B cell (primary cell): ENCODE results near the gene ECT2. TPM values are rescaled to one million over a fixed set of nuclear protein-coding genes. Genes with fewer than 3 reads are reported as not detected.

ENCODE experiments used
- ATAC-seq: fragments of 200-7000 bp; cut with Tn5 transposase; one replicate; pipeline ENCODE4 v1.10.0; 2021; ENCODE audit warnings: low read depth, mild to moderate bottlenecking, moderate number of reproducible peaks, moderate library complexity
- CTCF ChIA-PET: fragments of 350-600 bp; sonication (Branson Sonifier 250); formaldehyde crosslinking; loops from one replicate; lab custom pipeline; 2021; ENCODE audit warnings: antibody characterized with exemption, inconsistent platforms; lab: Charles Lee
- POLR2A ChIA-PET: fragments of 350-600 bp; sonication (Branson Sonifier 250); formaldehyde crosslinking; loops from one replicate; lab custom pipeline; 2021; ENCODE audit warnings: antibody characterized with exemption; lab: Charles Lee
- DNase-seq: peaks from one replicate; pipeline ENCODE4 v3.0.0; 2013
- H2AFZ ChIP-seq: 2 replicates; pipeline ENCODE4 v1.6.1; 2012; ENCODE audit warnings: mild to moderate bottlenecking, low read depth, low read length; ENCODE audit not compliant: insufficient read depth, poor library complexity, severe bottlenecking
- H3K27ac ChIP-seq, 2 donors: 1 replicate in 1 of 2; 2 replicates in 1 of 2; pipeline ENCODE4 v1.5.1; 2012 to 2013; ENCODE audit warnings: low read length in 2 of 2, mild to moderate bottlenecking in 2 of 2, moderate library complexity in 1 of 2
- H3K27me3 ChIP-seq, 4 experiments: fragments of 200-600 bp in 1 of 4; sonication (generic) in 1 of 4; replicated peaks in 1 of 4; 1 replicate in 2 of 4; 2 replicates in 2 of 4; pipeline versions ENCODE4 v1.6.1 to v1.7.0; 2013 to 2016; ENCODE audit warnings: low read length in 3 of 4, mild to moderate bottlenecking in 2 of 4, mixed read lengths in 1 of 4, moderate library complexity in 1 of 4; ENCODE audit not compliant: insufficient read depth in 4 of 4, control insufficient read depth in 3 of 4; ENCODE audit errors: control extremely low read depth in 1 of 4
- H3K36me3 ChIP-seq, 2 experiments: replicated peaks in 1 of 2; 1 replicate in 1 of 2; 2 replicates in 1 of 2; pipeline versions ENCODE4 v1.6.1 to v1.7.1; 2013; ENCODE audit warnings: low read length in 1 of 2; ENCODE audit not compliant: insufficient read depth in 2 of 2, control insufficient read depth in 1 of 2; ENCODE audit errors: control extremely low read depth in 1 of 2, extremely low read depth in 1 of 2
- H3K4me1 ChIP-seq, 2 donors: fragments of 200-600 bp in 1 of 2; sonication (generic) in 1 of 2; 1 replicate in 1 of 2; 2 replicates in 1 of 2; pipeline versions ENCODE4 v1.5.1 to v1.6.1; 2013 to 2017; ENCODE audit warnings: low read length in 2 of 2; ENCODE audit not compliant: control insufficient read depth in 2 of 2, insufficient read depth in 2 of 2
- H3K4me2 ChIP-seq: replicated peaks from 2 replicates; pipeline ENCODE3; 2012; ENCODE audit warnings: mild to moderate bottlenecking, low read depth, low read length; ENCODE audit not compliant: poor library complexity, severe bottlenecking
- H3K4me3 ChIP-seq, 5 experiments: fragments of 200-600 bp in 1 of 5; sonication (generic) in 1 of 5; 1 replicate in 3 of 5; 2 replicates in 2 of 5; pipeline versions ENCODE4 v1.5.1 to v1.7.0; 2011 to 2016; ENCODE audit warnings: low read length in 4 of 5, mild to moderate bottlenecking in 4 of 5, low read depth in 2 of 5, control low read depth in 1 of 5, moderate library complexity in 1 of 5; ENCODE audit not compliant: insufficient read depth in 1 of 5; ENCODE audit errors: control extremely low read depth in 1 of 5, extremely low read depth in 1 of 5
- H3K79me2 ChIP-seq: fragments of 200-600 bp; sonication (generic); one replicate; pipeline ENCODE4 v1.6.0; 2016; ENCODE audit warnings: low read length; ENCODE audit not compliant: control insufficient read depth, insufficient read depth
- H3K9ac ChIP-seq: fragments of 200-600 bp; sonication (generic); 2 replicates; pipeline ENCODE4 v1.6.1; 2017; ENCODE audit warnings: mild to moderate bottlenecking, low read length, moderate library complexity
- H3K9me3 ChIP-seq, 3 donors: one replicate each; pipeline versions ENCODE4 v1.6.1 to v1.7.1; 2013; ENCODE audit warnings: low read length in 2 of 3; ENCODE audit not compliant: control insufficient read depth in 2 of 3, insufficient read depth in 1 of 3; ENCODE audit errors: control extremely low read depth in 1 of 3
- H4K20me1 ChIP-seq: 2 replicates; pipeline ENCODE4 v1.6.0; 2012; ENCODE audit warnings: mild to moderate bottlenecking, low read length; ENCODE audit not compliant: insufficient read depth, control insufficient read depth, poor library complexity, severe bottlenecking
- H3K27ac Mint-ChIP-seq: one replicate; pipeline ENCODE4 v1.8.0; 2021; ENCODE audit warnings: mixed read lengths
- H3K27me3 Mint-ChIP-seq: one replicate; pipeline ENCODE4 v1.8.0; 2021; ENCODE audit warnings: mixed read lengths
- H3K4me1 Mint-ChIP-seq: one replicate; pipeline ENCODE4 v1.8.0; 2021; ENCODE audit warnings: mixed read lengths
- H3K4me3 Mint-ChIP-seq: one replicate; pipeline ENCODE4 v1.8.0; 2021; ENCODE audit warnings: mixed read lengths
- H3K9me3 Mint-ChIP-seq: one replicate; pipeline ENCODE4 v1.8.0; 2022; ENCODE audit warnings: mixed read lengths; ENCODE audit not compliant: insufficient read depth
- CTCF ChIP-seq: fragments of 200-600 bp; IDR thresholded peaks from one replicate; pipeline ENCODE4 v1.8.0; 2022; ENCODE audit warnings: antibody characterized with exemption, mild to moderate bottlenecking
- EZH2 ChIP-seq: IDR thresholded peaks from 2 replicates; pipeline ENCODE4 v1.6.1; 2012; ENCODE audit warnings: borderline replicate concordance, low read depth, mild to moderate bottlenecking, moderate library complexity, low read length; ENCODE audit not compliant: insufficient read depth, poor library complexity, severe bottlenecking
- WGBS: methylation state at CpG from one replicate; pipeline ENCODE4 v1.1.5; 2013; ENCODE audit warnings: missing lambda C conversion rate; ENCODE audit not compliant: insufficient coverage; 5-methylcytosine and 5-hydroxymethylcytosine counted together
- intact Hi-C: fragments of 100-400 bp; cut with micrococcal nuclease; formaldehyde crosslinking; loops from one replicate; pipeline ENCODE4 v1.10.0; 2022
- polyA plus RNA-seq: library from polyadenylated mRNA; depleted of rRNA; stranded (reverse); fragments of >200 nt; gene quantifications from 2 replicates; pipeline ENCODE4 v1.2.3, GENCODE V29; 2012
- total RNA-seq, 2 donors: library from RNA; stranded (reverse); fragments of 120-200 nt in 1 of 2; gene quantifications; 1 replicate in 1 of 2; 2 replicates in 1 of 2; pipeline versions ENCODE4 v1.2.3 to v1.2.4, GENCODE V29; 2013 to 2022

Gene ECT2
- total and polyA plus RNA-seq, 2 donors (not counting 1 experiment from before 2014, with no cell fraction given) = 1.00 to 5.1 TPM

- H3K79me2 ChIP-seq = no peaks in the 10 kb centered on the region
- peak overlapping the region; percentile 98 for H3K4me3 Mint-ChIP-seq
- no peaks in the 10 kb centered on the region for H3K36me3 ChIP-seq
- H3K9me3 Mint-ChIP-seq = no peaks in the 10 kb centered on the region
- TF ChIP-seq EZH2 (no peak), CTCF (no peak)
- H3K27ac Mint-ChIP-seq = peak overlapping the region; percentile 89
- H3K4me1 ChIP-seq = peaks cover 15 to 23% of the 10 kb centered on the region in 2 donors
- H3K9ac ChIP-seq = peak overlapping the region; percentile 80
- DNase-seq (peak; percentile 28), ATAC-seq (no peak)
- peak overlapping the region; percentile 82 for H3K4me2 ChIP-seq
- H3K27ac ChIP-seq = peak overlapping the region; percentile 24 to 38
- POLR2A ChIA-PET = interaction anchor here (0.6 to 1.6 kb wide), 2 partner anchors 40 to 51 kb away, joined by 8 read pairs; partner anchors contain the start of gene ECT2
- intact Hi-C loops = loop anchor here (2.0 kb wide), 1 partner anchor 35 kb away; no protein-coding TSS in a partner anchor
- H3K9me3 ChIP-seq = no peaks in the 10 kb centered on the region
- H4K20me1 ChIP-seq = no peaks in the 10 kb centered on the region
- CTCF ChIA-PET = interaction anchor here (0.6 to 2.1 kb wide), 10 partner anchors 10 to 203 kb away, joined by 3 to 17 read pairs (median 4); partner anchors contain the start of gene ECT2
- peak overlapping the region; percentile 84 for H2AFZ ChIP-seq
- peaks cover 0 to 4% (median 0%) of the 10 kb centered on the region in 4 experiments for H3K27me3 ChIP-seq
- WGBS = 10% methylated on average over 14 of the region's 17 CpGs
- no peaks in the 10 kb centered on the region for H3K27me3 Mint-ChIP-seq
- peaks cover 35% of the 10 kb centered on the region for H3K4me1 Mint-ChIP-seq
- peak overlapping the region; percentile 86 to 98 (median 94) for H3K4me3 ChIP-seq
These were observed 40.5 kb upstream of the ECT2 start for GRCh38 chr3:172709774-172710663.
